Suppressor macrophage (primary cell): Measurements from ENCODE around the gene SLX4IP.

Experiments used
- DNase-seq, 4 experiments: peaks; one replicate each; pipeline ENCODE4 v3.0.0-alpha.2; 2020 to 2022

SLX4IP gene

DNA sequence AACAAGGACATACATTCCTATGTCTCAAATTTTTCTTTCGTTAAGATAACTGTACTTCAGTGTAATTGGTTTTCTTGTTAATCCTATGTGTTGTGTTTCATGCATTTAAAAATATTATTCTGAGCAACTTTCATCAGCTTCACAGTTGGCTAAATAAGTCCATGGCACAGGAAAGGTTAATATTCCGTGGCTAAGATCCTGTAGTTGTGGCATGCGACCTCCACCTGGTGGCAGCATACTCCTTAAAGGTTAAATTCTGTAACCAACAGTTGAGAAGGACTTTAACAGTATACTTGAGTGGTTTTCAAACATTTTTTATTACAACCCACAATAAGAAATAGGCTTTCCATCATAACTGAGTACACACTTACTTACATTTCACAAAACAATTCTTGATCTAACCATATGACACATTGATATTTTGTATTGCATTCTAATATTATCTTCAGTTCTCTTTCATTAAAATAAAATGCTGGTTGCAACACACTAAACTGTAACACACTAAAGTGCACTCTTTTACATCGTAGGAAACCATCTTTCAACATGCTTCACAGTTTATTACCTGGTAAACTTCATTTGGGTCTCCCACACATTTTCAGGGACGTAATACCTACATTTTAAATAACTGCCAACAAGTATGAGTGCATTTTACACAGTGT lies 118.3 kb downstream of the SLX4IP start:
- DNase-seq = peak; percentile 58 to 79 (median 69)

DNA sequence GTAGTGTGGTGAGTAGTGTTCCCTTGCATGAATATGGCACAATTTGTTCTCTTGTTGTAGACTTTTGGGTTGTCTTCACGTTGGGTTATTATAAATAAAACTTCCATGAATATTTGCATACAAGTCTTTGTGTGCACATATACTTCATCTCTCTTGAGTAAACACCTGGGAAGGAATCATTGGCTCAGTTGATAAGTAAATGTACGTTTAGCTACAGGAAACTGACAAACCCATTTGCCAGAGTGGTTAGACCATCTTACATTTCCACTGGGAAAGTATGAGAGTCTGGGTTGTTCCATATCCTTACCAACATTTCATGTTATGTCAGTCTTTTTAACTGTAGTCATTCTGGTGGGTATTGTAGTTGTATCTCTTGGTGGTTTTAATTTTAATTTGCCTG lies 119.2 kb downstream of the SLX4IP start:
- no peak for DNase-seq

DNA sequence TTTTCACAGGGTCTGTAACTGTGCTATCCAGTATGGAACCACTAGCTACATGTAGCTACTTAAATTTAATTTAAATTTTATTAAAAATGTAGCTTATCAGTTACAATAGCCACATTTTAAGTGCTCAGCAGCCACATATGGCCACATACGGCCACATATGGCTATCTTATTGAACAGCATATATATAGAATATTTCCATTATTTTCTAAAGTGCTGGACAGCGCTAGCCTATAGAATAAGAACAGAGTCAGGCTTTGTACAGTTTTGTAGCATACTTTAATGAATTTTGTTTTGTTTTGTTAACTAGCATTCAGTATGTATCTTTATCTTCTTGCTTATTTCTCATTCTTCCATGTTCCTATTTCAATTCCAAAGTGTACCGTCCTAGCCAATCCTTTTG lies 120.3 kb downstream of the SLX4IP start:
- no peak for DNase-seq

DNA sequence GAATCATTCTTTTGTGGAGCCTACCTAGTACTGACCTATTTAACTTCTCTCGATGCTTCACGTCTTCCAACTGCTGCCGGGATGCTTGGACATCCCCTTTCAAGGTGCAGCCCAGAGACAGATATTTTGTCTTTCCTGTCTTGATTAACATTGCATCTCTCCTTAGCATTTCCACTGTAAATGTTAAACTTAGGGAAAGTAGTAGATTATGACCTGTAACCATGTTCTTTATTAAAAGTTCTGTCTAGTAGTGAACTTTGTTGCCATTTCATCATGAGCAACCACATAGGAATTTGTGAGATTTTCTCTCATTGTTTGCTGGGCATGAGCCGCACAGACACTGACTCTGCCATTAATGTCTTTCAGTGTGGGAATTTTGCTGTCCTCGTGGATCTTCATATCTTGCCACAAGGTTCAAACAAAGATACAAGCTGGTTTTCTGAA lies 120.8 kb downstream of the SLX4IP start:
- no peak for DNase-seq

DNA sequence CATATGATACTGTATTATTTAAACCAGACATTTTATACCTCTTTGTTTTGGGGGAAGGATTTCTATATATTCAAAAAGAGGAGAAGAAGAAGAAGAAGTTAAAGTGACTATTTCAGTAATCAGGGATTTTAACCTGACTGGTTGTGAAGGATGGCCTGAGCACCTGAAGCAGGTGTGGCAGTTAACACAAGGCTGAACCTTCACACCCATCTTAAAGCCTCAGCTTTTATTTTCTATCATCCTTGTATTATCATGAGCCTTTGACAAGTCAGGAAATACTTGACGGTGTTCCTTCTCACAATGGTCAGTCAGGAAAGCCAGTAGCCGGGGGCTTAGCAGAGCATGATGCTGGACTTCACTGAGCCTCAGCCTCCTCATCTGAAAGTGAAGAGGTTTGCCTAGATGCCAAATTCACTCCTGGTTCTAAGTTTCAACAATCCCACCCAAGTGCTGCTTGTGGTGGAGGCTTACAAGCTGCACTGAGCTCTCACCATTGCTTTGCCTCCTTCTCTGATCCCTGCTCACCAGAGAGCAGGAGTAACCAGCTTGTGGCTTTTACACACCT lies 121.5 kb downstream of the SLX4IP start:
- DNase-seq = no peak

DNA sequence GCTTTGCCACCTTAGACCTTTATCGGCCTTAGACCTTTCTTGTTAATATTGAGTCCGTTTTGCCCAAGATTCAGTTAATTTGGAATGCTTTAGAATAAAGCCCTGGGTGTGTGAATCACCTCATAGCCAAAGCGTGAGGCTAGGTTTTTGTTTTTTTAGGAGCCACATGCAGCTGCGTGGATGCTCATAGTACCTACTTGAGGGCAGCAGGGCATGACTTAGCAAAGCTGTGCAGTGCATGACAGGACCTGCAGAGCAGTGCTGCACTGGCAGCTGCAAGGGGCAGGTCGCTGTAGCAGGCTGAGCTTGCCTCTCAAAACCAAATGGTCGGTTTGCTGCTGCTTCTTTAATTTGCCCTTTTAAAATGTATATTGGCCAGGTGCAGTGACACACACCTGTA lies 122.6 kb downstream of the SLX4IP start:
- no peak for DNase-seq

DNA sequence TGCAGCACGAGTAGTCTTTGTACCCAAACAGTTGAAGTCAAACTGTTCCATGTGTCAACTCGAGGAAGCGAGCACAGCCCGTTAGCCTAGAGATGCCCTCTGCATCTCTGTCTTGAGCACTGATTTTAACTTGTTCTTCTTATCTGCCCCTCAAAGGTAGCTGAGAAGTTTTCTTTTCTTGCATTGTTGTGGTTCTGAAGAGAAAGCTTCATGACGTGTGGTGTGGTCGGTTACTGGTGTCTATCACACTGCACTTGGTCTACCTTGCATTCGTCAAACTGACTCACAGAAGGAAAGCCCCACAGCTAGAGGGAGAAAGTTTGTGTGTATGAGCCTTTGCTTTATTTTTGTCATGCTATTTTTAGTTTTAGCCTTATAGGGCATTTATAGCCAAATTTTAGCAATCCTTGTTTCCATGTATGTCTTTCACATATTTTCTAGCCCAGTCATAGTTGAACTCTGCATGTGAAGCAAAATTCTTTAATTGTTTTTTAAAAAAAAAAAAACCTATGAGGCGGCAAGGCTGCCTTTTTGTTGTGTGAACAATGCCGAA lies 123.6 kb downstream of the SLX4IP start:
- no peak for DNase-seq

DNA sequence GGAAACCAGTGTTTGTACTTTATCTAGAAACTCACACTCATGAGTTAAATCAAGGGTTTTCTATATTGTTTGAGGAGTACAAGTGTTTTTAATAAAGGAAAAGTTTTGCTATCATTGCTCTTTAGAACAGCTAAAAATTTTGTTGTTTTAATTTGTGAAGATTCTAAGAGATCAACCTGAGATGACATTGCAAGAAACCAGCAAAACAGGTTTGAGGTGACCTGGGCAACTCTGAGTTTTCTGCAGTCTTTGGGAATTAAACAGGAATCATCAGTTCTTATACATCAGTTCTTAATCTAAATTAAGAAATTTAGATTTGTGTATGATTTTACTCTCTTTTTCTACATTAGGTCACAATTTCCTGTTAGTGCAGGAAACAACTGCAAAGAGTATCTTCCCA lies 124.2 kb downstream of the SLX4IP start:
- no peak for DNase-seq

DNA sequence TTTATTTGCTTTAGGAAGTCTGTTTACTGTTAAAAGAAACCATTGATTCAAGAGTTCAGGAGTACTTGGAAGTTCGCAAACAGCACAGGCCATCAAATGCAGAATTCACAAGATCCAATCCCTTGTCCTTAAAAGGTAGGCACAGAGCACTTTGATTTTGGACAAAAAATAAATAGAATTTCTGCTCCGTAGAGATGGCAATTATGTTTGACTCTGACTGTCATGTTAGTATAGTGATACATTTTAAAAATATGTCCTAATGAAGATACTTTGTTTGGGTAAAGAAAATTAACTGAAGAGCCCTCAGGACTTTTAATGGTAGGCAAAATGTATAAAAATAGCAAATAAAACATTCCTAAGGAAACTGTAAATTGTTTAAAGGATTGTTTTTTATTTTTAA lies 125.6 kb downstream of the SLX4IP start:
- DNase-seq = no peak

DNA sequence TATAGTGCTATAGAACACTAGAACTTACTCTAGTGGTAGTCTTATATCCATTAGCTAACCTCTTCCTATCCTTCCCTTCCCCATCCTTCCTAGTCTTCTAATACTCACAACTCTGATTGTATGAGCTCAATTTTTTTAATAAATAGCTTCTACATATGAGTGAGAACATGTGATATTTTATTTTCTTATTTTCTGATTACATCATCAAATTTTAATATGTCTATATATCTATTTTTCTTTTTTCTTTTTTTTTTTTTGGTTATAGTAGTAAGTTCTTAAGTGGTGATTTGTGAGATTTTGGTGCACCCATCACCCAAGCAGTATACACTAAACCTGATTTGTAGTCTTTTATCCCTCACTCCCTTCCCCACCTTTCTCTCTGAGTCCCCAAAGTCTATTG lies 126.2 kb downstream of the SLX4IP start:
- DNase-seq = no peak

DNA sequence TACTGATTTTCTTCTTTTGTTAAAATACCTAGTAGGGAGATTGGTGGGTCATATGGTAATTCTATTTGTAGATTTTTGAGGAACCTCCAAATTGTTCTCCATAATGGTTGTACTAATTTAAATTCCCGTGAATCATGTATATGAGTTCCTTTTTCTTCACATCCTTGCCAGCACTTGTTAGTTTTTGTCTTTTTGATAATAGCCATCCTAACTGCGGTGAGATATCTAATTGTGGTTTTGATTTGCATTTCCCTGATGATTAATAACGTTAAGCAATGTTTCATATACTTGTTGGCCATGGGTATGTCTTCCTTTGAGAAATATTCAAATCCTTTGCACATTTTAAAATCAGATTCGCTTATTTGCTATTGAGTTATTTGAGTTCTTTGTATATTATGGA lies 127.8 kb downstream of the SLX4IP start:
- peak in 2 of 4 experiments; percentile 35 to 39 for DNase-seq

DNA sequence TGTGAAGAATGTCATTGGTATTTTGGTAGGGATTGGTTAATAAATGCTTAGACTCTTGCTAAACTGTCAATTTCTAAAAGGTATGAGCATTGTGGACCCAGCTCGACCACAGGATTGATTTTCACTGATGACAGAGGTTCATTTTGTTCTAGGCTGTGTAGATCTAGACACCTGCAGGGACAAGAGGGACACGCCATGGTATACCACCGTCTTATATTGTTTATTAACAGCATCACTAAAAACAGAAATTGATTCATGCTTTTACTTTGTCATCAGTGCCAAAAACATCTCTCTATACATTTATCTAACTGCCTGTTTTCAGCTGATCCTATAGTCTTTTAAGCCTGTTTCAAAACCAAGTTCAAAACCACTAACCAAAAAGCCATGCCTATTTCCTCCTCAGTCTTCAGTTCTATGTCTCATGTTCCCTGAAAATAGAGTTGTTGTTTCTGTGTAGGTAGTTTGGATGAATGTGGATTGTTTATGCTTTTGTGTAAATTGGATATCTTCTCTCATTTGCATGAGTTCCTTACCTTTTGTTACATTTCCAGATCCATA lies 128.9 kb downstream of the SLX4IP start:
- peak in 1 of 4 experiments; percentile 10 for DNase-seq

DNA sequence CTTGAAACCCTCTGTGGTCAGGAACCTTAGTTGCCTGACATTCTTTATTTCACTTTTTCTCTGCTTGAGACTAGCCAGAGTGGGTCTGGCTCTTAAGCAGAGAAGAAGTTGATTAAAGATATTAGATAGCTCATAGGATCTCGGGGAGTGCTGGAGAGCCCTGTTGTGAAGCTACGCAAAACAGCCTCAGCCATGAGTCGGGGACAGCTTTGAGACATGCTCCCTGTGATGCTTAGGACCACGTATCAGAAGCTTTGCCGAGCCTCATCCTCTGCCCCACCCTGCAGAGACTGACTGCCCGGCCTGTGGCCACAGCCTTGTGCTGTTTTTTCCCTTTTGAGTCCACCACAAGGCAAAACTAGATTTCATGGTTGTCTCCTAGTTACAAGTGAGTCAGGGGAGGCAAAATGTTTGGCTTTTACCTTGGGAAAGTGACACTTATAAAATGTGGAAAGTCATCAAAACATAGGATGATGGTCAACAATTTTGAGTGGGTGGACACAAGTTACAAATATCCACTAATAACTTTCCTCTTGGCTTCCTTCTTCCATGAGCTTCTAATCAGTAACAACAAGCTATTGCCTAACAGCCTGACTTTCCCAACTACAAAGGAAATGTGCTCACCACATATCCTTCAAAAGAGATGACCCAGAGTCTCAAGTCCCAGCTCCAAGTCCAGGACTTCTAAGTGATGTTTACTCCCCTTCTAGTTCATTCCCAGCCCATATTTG lies 130.3 kb downstream of the SLX4IP start:
- peak; percentile 58 to 83 (median 72) for DNase-seq

DNA sequence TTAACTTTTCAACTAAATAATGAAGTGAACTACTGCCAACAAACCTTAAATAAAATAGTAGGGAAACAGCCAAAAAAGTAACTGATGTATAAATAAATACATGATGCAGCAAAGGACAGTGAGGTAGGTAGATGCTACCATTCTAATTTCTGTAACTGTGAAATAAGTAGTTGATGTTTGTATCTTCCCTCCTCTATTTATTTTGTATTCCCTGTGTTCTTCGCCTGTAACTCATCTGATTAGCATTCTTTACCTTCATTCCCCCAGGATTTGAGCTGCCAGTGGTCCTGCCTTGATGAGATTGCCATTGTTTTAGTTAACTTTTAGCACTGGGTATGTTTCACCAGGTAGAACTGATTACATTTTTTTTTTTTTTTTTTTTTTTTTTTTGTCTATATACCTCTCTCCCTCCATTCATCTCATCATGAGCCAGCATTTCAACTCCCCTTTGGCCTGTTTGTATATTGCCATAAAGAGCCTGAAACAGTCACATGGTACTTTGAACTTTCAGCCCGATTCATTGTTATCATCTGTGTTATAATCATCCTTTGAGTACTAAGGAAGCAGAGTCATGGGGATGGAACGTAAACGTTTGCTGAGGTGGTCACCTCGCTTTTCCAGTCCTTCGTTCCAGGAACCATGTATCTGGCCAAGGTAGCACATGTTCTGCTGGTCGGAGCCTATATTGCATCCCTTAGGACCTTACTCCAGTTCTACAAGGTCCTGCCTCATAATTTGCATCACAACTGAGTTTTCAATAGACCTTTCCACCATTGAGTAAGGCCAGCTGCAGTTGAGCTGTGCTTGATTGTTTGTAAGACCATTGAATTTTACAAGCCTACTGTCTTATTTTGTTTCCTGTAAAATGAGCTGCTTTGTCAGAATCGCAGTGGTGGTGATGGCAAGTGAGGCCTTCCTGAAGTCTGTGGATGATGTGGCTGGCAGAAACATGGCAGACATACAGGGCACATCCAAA lies 131.1 kb downstream of the SLX4IP start:
- no peak for DNase-seq

DNA sequence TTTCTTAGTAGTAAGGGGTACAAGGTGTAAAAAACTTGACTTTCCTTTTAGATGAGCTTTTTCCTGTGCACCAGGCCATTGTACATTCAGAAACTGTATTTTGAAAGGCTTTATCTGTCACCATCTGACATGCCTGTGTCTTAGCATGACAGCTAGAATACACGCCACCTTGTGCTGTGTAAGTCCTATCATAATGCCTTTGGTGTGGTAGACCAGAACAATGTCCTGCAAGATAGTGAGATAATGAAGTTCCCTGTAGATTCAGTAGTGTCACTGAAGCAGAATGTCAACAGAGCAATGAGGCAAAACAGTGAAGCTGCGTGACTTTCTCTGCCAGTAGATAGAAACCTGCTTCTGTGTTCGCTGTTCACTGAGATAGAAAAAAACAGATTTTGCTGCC lies 132.9 kb downstream of the SLX4IP start:
- DNase-seq = no peak

DNA sequence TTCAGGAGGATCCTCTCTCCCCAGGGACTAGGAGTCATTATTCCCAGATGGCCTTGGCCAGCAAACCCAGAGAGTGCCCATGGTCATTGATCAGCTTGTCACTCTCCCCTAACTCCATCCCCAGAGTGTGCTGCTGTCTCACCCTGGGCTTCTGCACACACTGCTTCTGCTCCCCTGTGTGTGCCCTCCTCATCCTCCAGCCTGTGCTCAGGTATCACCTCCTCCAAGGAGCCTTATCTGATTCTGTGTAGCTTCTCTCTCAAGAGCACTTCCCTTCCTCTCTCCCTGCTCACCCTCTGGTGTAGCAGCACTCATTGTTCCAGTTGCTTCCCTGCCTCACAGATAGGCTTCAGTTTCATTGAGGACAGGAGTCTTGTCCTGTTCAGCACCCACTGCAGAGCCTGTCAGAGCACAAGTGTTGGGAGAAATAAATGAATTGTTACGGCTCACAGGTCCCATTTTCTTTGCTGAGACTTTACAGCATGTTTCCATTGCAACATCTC lies 136.3 kb downstream of the SLX4IP start:
- DNase-seq = no peak

DNA sequence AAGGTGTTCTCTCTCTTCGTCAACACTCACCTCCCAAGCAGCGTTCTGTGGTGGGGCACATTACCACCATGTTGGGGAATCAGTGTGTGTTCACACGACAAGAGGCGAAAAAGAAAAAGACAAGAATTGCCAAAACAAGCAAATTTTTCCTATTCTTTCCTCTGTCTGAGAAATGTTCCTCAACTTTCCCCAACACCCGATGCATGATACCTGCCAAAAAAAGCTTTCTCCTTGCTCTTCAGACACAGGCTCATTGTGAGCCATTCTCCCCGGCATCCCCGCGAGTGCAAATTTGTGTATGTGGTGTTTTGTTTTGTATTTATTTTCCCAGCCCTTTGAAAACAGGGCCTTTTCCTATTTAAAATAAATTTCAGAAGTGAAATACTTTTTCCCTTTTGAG lies 137.7 kb downstream of the SLX4IP start:
- DNase-seq = no peak

DNA sequence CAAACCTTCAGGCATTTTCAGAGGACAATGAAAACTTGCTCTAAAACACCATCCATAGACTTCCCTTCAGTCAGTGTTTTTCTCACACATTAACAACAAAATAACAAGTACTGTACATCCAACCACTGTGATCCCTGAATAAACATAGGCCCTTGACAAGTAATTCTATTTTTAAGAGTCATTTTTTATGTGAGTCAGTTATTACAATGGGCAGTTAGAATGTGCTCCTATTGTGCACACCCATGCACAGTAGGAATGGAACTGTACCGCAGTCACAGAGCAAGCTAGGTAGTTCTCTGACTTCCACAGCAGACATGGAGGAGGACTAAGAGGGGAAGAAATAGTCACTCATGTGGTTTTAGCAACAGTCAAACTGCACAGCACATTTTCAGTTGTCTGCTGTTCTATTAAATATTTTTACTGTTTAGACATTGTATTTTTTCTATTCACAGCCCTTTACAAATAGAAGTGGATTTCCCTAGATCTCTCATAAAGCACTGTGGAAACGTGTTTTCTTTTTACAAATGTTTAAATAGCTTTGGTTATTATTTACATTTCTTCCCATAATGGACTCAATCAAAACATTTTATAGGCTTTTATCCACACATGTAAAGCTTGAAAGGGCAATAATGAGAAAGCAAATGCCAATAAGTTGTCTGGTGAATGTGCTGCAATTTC lies 138.3 kb downstream of the SLX4IP start:
- DNase-seq = no peak

DNA sequence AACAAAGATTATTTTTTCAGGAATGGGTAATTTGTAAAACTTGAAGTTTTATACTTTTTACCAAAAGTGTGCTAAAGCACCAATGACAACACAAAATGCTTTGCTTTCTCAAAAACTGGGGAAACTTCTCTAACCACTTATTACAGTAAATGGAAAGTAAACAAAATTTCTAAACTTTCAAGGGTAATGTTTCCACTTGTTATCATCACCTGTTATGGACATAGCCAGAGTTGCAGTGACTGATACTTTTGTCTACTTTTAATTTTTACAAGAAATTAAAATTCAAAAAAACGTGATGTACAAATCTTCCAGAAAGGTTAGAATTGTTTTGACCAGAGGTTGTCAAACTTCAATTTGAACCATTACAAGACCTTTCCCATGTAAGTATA lies 138.8 kb downstream of the SLX4IP start:
- DNase-seq = no peak

DNA sequence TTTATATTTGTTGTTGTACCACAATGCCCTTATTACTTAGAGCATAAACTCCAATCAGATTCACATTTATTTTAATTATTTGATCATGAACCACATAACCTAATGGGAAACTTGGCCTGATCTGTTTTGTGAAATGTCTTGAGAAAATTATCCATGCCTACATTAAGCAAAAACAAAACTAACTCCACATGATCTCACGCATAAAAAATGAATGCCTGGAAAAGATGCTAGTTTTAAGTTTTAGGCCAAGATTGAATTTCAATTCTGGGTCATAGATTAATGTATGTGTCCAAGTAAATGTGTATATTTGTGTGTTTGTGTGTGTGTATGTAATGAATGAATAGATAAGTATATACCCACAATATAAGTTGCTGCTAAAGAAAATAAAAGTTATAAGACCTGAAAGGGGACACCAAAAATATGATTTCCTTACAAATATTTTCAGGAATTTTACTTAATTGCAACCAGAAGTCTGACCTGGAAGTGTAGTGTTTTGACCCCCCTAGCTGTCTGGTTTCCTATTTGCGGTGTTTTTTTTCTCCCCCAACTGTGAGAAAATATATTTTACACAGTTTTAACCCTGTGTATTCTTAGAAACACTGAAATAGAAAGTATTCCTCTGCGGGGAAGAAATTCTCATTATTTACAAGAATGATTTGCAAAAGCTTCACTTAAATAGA lies 141.4 kb downstream of the SLX4IP start:
- no peak for DNase-seq

DNA sequence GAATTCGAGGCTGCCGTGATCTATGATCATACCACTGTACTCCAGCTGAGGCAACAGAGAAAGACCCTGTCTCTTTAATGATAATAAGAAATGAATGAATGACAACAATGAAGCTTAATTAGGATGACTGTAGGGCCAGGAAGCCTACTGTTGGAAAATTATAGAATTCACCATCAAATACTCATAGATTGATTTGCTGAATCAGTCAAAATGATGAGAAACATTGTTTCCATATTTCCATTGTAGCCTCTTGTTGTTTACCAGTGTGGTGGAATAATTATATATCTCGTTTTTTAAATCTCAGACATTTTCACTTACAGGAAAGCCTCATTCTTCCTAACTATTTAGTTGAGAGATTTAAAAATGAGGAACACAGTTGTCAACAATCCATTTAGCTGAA lies 142.5 kb downstream of the SLX4IP start:
- DNase-seq = no peak
